Stimulated activated naive CD8-positive, alpha-beta T cell treated with anti-CD3 and anti-CD28 coated beads, Interleukin-15, Interleukin-2, amounts not matched to agents 100 U/mL and 50 U/mL, for 24 hours (primary cell): ENCODE results near the gene ATP6V0E2.
A peak's percentile ranks its signal among the peaks of the same experiment; 100 is the strongest.

ENCODE experiments used
- ATAC-seq: fragments of 150-1000 bp; cut with Tn5 transposase; one replicate; pipeline ENCODE4 v1.10.0; 2021
- DNase-seq: peaks from one replicate; pipeline ENCODE4 v3.0.0; 2021

ATP6V0E2 gene

GRCh38 chr7:149864023-149864422 is 9.7 kb upstream of the ATP6V0E2 start:
- ATAC-seq, result no peak
- no peak for DNase-seq

- DNase-seq (no peak), ATAC-seq (no peak)
These were observed 9.0 kb upstream of the ATP6V0E2 start for GRCh38 chr7:149864751-149865150.

- peak; percentile 60 for DNase-seq
- ATAC-seq, result peak; percentile 48
These were observed 8.3 kb upstream of the ATP6V0E2 start for GRCh38 chr7:149865437-149865836.

GRCh38 chr7:149866139-149866778 is 7.5 kb upstream of the ATP6V0E2 start:
- no peak for ATAC-seq
- DNase-seq, result no peak

GRCh38 chr7:149866779-149867447 is 6.9 kb upstream of the ATP6V0E2 start:
- DNase-seq (no peak), ATAC-seq (no peak)

DNA sequence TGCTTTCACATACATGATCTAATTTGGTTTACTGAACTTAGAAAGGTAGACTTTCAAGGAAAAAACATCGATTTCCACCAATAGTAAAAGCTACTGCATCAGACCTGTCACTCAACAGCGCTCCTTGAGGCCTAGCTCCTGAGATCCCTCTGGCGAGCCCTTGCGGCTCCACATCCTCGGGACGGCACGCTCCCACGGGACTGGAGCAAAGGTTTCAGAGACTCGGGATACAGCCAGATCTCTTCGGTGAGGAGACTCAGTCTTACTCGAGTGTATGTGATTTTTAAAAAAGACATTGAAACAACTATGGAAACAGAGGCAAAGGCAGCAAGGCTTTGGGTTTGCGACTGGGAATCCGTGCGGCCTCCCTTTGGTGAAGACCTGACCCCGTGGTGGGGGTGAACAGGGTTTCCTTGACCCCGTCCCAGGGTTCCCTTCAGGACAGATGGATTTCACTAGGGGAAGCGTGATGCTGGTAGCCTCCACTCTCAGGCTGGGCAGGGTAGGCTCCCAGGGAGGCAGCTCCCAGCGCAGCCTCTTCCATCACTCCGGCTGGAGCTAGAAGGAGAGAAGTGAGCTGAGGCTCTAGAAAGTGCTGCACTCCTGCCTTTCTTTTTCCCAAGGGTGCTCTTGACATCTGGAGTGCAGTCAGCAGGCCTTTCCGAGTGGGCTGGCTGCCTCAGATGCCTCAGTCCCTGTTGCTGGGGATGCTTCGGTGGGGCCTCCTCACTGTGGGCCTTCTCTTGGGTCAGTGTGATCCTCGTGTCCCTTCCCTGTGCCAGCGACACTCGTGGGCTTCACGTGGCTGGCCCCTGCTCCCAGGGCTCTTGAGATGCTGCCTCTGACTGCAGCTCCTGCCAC is 5.8 kb upstream of the ATP6V0E2 start:
- ATAC-seq, result no peak

GRCh38 chr7:149868623-149869290 is 5.0 kb upstream of the ATP6V0E2 start:
- DNase-seq (no peak), ATAC-seq (no peak)

More for the DNA sequence above, 5.8 kb upstream of the ATP6V0E2 start:
- DNase-seq, result no peak

GRCh38 chr7:149869291-149869650 is 4.5 kb upstream of the ATP6V0E2 start:
- no peak for DNase-seq
- no peak for ATAC-seq

- DNase-seq, result no peak
- no peak for ATAC-seq
These were observed 3.9 kb upstream of the ATP6V0E2 start for GRCh38 chr7:149869867-149870266.

GRCh38 chr7:149870274-149870673 is 3.5 kb upstream of the ATP6V0E2 start:
- DNase-seq (no peak), ATAC-seq (no peak)

DNA sequence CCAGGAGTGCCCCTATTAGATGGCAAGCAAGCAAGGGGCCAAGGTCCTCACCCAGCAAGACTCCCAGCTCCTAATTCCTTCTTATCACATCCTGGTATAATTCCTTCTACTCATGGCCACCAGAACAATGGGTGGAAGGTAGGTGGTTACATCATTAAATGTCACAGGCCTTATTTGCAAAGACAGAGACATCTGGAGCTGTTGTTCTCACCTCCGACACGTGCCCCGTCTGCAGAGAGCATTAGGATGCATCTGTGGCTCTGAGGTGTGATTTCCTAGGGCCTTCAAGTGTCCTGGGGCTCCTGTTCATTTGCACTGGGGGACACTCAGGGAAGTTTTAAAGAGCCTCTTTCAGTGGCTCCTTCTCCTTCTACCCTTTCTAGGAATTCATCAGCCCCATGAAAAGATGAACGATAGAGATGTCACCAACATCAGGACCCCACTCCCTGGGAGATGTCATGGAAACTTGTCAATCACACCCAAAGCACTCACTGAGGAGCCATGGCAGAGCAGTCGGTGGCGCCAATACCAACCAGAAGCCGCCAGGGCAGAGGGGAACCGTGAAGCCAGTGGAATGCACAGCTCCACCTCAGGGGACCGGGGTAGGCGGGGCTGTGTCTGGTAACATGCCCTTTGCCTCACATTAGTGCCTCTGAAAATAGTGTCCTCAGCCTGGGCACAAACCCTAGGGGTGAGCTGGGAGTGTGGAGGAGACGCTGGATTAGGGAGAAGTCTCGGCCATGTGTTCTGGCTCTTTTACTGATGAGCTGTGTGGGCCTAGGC is 2.9 kb upstream of the ATP6V0E2 start:
- DNase-seq (peak; percentile 53), ATAC-seq (no peak)

DNA sequence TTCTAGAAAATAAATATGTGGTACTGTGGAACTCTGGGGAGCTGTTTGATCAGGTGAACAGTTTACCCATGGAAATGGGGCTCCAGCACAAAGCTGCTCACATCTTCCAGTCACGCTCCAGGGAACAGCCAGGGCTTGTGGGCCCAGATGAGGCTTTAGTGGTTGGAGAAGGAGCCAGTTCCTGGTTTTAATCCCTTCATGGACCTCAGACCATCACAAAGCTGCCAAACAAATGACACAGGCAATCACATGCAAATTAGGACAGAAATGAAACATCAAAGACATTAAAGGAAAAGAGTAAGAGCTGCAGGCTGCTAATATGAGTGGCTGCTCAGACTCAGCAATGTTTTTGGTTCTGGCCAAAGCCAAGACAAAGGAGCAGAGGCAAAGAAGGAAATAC is 2.2 kb upstream of the ATP6V0E2 start:
- ATAC-seq, result no peak

GRCh38 chr7:149872419-149873073 is 1.2 kb upstream of the ATP6V0E2 start:
- ATAC-seq, result no peak
- peak; percentile 59 for DNase-seq

More for the DNA sequence above, 2.2 kb upstream of the ATP6V0E2 start:
- no peak for DNase-seq

DNA sequence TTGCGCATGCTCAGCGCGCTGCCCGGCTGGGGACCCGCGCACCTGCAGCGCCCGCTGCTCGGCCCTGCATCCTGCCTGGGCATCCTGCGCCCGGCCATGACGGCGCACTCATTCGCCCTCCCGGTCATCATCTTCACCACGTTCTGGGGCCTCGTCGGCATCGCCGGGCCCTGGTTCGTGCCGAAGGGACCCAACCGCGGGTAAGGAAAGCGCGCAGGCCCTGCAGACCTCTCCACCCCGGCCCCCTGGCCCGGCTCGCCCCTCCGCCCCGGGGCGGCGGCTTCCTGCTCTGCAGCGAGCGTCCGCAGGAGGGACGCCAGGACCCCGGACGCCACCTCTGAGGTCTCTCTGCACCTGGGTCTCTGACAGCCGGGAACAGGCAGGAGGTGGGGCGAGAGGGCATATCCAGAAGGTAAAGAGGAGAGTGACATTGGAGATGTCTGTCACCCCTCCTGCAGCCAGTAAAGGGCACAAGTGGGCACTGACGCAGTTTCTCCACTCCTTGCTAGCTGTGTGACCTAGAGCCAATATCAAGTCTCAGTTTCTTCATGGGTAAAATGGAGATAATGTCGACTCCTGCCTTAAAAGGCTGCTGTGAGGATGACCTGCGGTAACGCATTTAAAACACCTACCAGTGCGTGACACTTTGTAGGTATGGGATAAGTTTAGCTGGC is 338 bp downstream of the ATP6V0E2 start:
- DNase-seq (no peak), ATAC-seq (peak; percentile 11)

- DNase-seq, result no peak
- no peak for ATAC-seq
These were observed 867 bp downstream of the ATP6V0E2 start for GRCh38 chr7:149874644-149875028.

- DNase-seq (no peak), ATAC-seq (no peak)
These were observed 1.6 kb downstream of the ATP6V0E2 start for GRCh38 chr7:149875396-149875795.

DNA sequence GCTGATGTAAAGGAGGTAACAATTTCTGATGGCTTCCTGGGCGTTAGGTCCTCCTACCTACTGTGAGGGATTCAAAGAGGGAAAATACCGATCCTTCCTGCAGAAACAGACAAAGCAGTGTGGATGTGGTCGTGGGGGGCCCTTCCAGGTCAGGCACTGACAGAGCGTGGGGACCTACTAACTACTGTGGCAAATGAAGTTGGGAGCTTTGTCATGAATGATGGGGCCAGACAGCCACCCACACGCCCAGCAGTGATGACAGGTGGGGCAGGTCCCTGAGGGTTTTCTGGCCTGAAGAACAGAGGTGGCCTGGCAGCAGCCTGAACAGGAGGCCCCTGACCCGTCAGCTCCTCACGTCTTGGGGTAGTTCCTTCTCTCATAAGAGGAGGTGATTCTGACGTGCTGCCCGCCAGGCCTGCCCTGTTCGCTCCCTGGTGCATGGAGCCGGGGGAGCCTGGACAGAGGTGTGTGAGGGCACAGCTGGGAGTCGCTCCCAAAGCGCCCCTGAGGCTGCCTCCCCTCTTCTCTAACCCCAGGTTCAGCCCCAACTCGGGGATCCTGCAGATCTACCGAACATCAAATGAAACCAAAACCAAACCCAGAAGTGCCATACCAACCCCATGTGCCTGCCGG is 4.2 kb downstream of the ATP6V0E2 start:
- no peak for ATAC-seq
- DNase-seq, result no peak

DNA sequence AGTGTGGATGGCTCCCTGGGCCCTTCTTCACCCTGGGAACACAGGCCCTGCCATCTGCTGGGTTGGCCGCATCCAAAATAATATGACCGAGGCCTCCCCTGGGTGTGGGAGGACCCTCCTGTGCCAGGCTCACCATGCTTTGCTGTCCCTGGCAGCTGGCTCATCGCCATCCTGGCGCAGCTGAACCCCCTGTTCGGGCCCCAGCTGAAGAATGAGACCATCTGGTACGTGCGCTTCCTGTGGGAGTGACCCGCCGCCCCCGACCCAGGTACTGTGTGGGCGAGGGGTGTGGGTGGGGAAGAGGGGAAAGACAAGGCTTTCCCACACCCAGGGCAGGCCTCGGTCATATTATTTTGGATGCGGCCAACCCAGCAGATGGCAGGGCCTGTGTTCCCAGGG is 4.8 kb downstream of the ATP6V0E2 start:
- ATAC-seq (no peak), DNase-seq (no peak)

- DNase-seq (no peak), ATAC-seq (no peak)
These were observed 5.5 kb downstream of the ATP6V0E2 start for GRCh38 chr7:149879271-149879743.
